Adrenal gland (tissue), 12 donors: ENCODE data around the gene ZNF341. TPM values are rescaled to one million over a fixed set of nuclear protein-coding genes. Genes with fewer than 3 reads are reported as not detected.

ENCODE experiments used
- DNase-seq, 7 donors: peaks; one replicate each; pipeline ENCODE4 v3.0.0-alpha.2; 2019 to 2020
- H3K27ac ChIP-seq, 5 donors: fragments of 200-600 bp; sonication (generic) in 4 of 5; 1 replicate in 3 of 5; 2 replicates in 2 of 5; pipeline versions ENCODE4 v1.5.1 to v1.8.0; 2016 to 2020; ENCODE audit warnings: mild to moderate bottlenecking in 1 of 5
- H3K27me3 ChIP-seq: fragments of 200-600 bp; 2 replicates; pipeline ENCODE4 v1.8.0; 2021
- H3K36me3 ChIP-seq, 2 donors: fragments of 200-600 bp; replicated peaks in 1 of 2; 1 replicate in 1 of 2; 2 replicates in 1 of 2; pipeline versions ENCODE4 v1.5.1 to v1.8.0; 2018 to 2022
- H3K4me1 ChIP-seq, 2 donors: fragments of 200-600 bp; replicated peaks in 1 of 2; 1 replicate in 1 of 2; 2 replicates in 1 of 2; pipeline versions ENCODE4 v1.5.1 to v1.8.0; 2018 to 2021
- H3K4me3 ChIP-seq, 4 donors: fragments of 200-600 bp; sonication (generic) in 3 of 4; one replicate each; pipeline ENCODE4 v1.5.1; 2016 to 2018
- H3K9me3 ChIP-seq, 3 donors: fragments of 200-600 bp; sonication (generic) in 1 of 3; replicated peaks in 1 of 3; 1 replicate in 2 of 3; 2 replicates in 1 of 3; pipeline versions ENCODE4 v1.5.1 to v1.8.0; 2016 to 2021
- CTCF ChIP-seq, 6 experiments: fragments of 450-650 bp in 4 of 6; fragments of 200-600 bp in 2 of 6; sonication (generic) in 1 of 6; IDR thresholded peaks; 1 replicate in 5 of 6; 2 replicates in 1 of 6; pipeline versions ENCODE4 v1.5.1 to v1.8.0; 2016 to 2021; ENCODE audit warnings: antibody characterized with exemption in 6 of 6, mild to moderate bottlenecking in 2 of 6, moderate library complexity in 1 of 6
- POLR2A ChIP-seq, 2 donors: fragments of 450-650 bp; IDR thresholded peaks; one replicate each; pipeline ENCODE4 v1.6.1; 2017; ENCODE audit warnings: antibody characterized with exemption in 2 of 2, mild to moderate bottlenecking in 2 of 2, moderate library complexity in 1 of 2
- whole genome bisulfite sequencing, 4 donors: extraction: QIAGEN DNeasy Blood & Tissue Kit in 2 of 4; methylation state at CpG; one replicate each; pipeline versions ENCODE4 v1.1.5 to v1.1.7; 2013 to 2017; 5-methylcytosine and 5-hydroxymethylcytosine counted together
- intact Hi-C, 2 donors: fragments of 100-400 bp; cut with DNase I; formaldehyde crosslinking; loops; one replicate each; pipeline versions ENCODE4 v1.14.1 to v1.15.0; 2022 to 2023
- polyA plus RNA-seq, 3 donors: library from polyadenylated mRNA; stranded (reverse); fragments of 200-250 nt in 2 of 3; fragments of 350-450 nt in 1 of 3; fragmentation: Illumina TruSeq in 1 of 3; extraction: RNeasy Lipid Tissue Mini Kit (QIAGEN cat#74804) in 1 of 3; gene quantifications; one replicate each; pipeline ENCODE4 v1.2.3, GENCODE V29; 2013 to 2014
- total RNA-seq, 9 donors: library from RNA; depleted of rRNA in 4 of 9; stranded (reverse); fragments of >200 nt in 4 of 9; fragments of 120-200 nt in 1 of 9; fragmentation: NEBNext Ultra II Directional in 1 of 9; extraction: Animal tissue kit (Norgen Biotek cat#: 25700) in 1 of 9; gene quantifications; one replicate each; pipeline versions ENCODE4 v1.1.0 to v1.2.4, GENCODE V29; 2013 to 2023
- donor health status: healthy with polysubstance abuse.
- donor health status: Bipolar disorder and iron deficiency.
- donor health status: DM: yes; HTN: yes; CAD: no.
- donor health status: DM: no; HTN: no; CAD: no.
- donor health status: DM: no; HTN: no; CAD: no.
- donor health status: DM: yes; HTN: yes; CAD: no.

The ZNF341 gene
- total and polyA plus RNA-seq, 12 donors, result 1.1 to 9.2 (median 2.5) TPM

GRCh38 chr20:33709905-33710541 is 21.8 kb upstream of the ZNF341 start:
- H3K27me3 ChIP-seq, result no peaks in the 10 kb centered on the region
- WGBS, 4 donors, result 77 to 85% (median 79%) methylated on average over 16 of the region's 16 CpGs
- no peak overlapping the region for H3K4me3 ChIP-seq
- no peak for TF ChIP-seq CTCF (IDR thresholded peaks at IDR 0.05)
- peaks cover 0 to 33% of the 10 kb centered on the region in 2 donors for H3K36me3 ChIP-seq
- peaks cover 3 to 14% of the 10 kb centered on the region in 2 donors for H3K4me1 ChIP-seq
- no peaks in the 10 kb centered on the region for H3K9me3 ChIP-seq
- intact Hi-C loops, result no loop called here
- H3K27ac ChIP-seq, result peak overlapping the region in 3 of 5 donors; percentile 54 to 86 (median 79)
- DNase-seq, result peak in 1 of 7 donors; percentile 20

- Histone ChIP-seq H3K36me3 (peaks cover 0 to 33% of the 10 kb centered on the region in 2 donors), H3K27ac (peak overlapping the region in 2 of 5 donors; percentile 26 to 54), H3K4me3 (no peak overlapping the region), H3K4me1 (peaks cover 3 to 14% of the 10 kb centered on the region in 2 donors), H3K27me3 (no peaks in the 10 kb centered on the region), H3K9me3 (no peaks in the 10 kb centered on the region)
- intact Hi-C loops, result no loop called here
- TF ChIP-seq CTCF (IDR thresholded peaks at IDR 0.05) (no peak), POLR2A (IDR thresholded peaks at IDR 0.05) (no peak)
- WGBS, 4 donors, result 51 to 63% (median 53%) methylated on average over 12 to 14 of the region's 14 CpGs
- peak in 1 of 7 donors; percentile 21 for DNase-seq
These were observed 20.9 kb upstream of the ZNF341 start for GRCh38 chr20:33710681-33711445.

GRCh38 chr20:33711446-33711738 is 20.4 kb upstream of the ZNF341 start:
- intact Hi-C loops, result no loop called here
- Histone ChIP-seq H3K36me3 (peaks cover 0 to 30% of the 10 kb centered on the region in 2 donors), H3K27me3 (no peaks in the 10 kb centered on the region), H3K9me3 (no peaks in the 10 kb centered on the region), H3K27ac (peak overlapping the region in 1 of 5 donors; percentile 54), H3K4me1 (peaks cover 3 to 18% of the 10 kb centered on the region in 2 donors), H3K4me3 (no peak overlapping the region)
- 63 to 80% (median 74%) methylated on average over 1 of the region's 1 CpG; no CpG with 5 or more reads in 1 of the 4 donors for WGBS, 4 donors
- no peak for DNase-seq
- TF ChIP-seq CTCF (IDR thresholded peaks at IDR 0.05) (no peak), POLR2A (IDR thresholded peaks at IDR 0.05) (no peak)

- peaks cover 2 to 23% of the 10 kb centered on the region in 2 donors for H3K4me1 ChIP-seq
- 71 to 85% (median 79%) methylated on average over 8 to 10 of the region's 10 CpGs for WGBS, 4 donors
- H3K4me3 ChIP-seq, result no peak overlapping the region
- peaks cover 0 to 16% of the 10 kb centered on the region in 2 donors for H3K36me3 ChIP-seq
- no peaks in the 10 kb centered on the region for H3K27me3 ChIP-seq
- intact Hi-C loops, result no loop called here
- no peak for DNase-seq
- TF ChIP-seq CTCF (IDR thresholded peaks at IDR 0.05), result no peak
- no peak for TF ChIP-seq POLR2A (IDR thresholded peaks at IDR 0.05)
- no peaks in the 10 kb centered on the region for H3K9me3 ChIP-seq
- peak overlapping the region in 1 of 5 donors; percentile 13 for H3K27ac ChIP-seq
These were observed 17.9 kb upstream of the ZNF341 start for GRCh38 chr20:33713865-33714367.
